Measurements from ENCODE around the gene APOL6. TPM values are rescaled to one million over a fixed set of nuclear protein-coding genes. Genes with fewer than 3 reads are reported as not detected.

APOL6 gene
- total and polyA plus RNA-seq, 2 experiments from 2014 or later = 8.0 to 20.8 TPM

DNA sequence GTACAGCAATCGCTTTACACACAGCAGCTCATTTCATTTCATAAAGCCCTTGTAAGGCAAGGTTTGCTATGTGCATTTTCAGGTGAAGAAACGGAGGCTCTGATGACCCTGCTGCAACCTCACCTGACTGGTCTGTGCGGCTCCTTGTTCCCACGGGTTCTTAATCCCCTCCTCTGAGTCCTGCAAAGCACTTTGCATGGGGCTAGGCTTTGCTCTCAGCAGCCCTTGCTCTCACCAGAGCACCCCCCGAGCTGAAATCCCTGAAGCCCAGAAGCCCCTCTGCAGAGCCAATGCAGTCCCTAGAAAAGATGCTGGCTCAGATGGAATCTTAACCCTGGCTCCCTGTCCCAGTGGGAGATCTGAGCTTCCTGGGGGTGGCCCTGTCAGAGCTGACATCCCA, 11.0 kb upstream of the APOL6 start:
- Histone ChIP-seq H3K4me2 (ENCODE audit: unreplicated experiment) (no peak overlapping the region), H3K27ac (no peak overlapping the region), H3F3A (ENCODE audit: insufficient read depth) (peaks cover 6% of the 10 kb centered on the region; the same call in 1 of the 2 replicates), H2AFZ (no peak overlapping the region), H3K9ac (no peak overlapping the region), H3K36me3 (ENCODE audit: low read depth) (no peaks in the 10 kb centered on the region), H3K4me3 (no peak overlapping the region), H3K9me2 (ENCODE audit: insufficient read depth) (no peaks in the 10 kb centered on the region), H3K79me2 (ENCODE audit: insufficient read depth) (no peaks in the 10 kb centered on the region), H4K20me1 (ENCODE audit: insufficient read depth) (no peaks in the 10 kb centered on the region), H3K9me3 (ENCODE audit: low read depth) (no peaks in the 10 kb centered on the region), H3K4me1 (ENCODE audit: insufficient read depth) (peaks cover 16% of the 10 kb centered on the region), H3K27me3 (replicated peaks; ENCODE audit: insufficient read depth) (no peaks in the 10 kb centered on the region)
- DNase-seq = no peak
- in situ Hi-C loops (cut with MboI) = loop anchor here (10.0 kb wide), 1 partner anchor 278 kb away; no protein-coding TSS in a partner anchor
- WGBS, 2 experiments (ENCODE audit: low coverage in 1 of 2, low lambda C conversion rate in 2 of 2, missing lambda C conversion rate in 2 of 2) = 95 to 98% methylated on average over 5 of the region's 5 CpGs
- TF ChIP-seq EZH2 (IDR thresholded peaks at IDR 0.05; ENCODE audit: insufficient read depth, poor library complexity, severe bottlenecking) (no peak), EZH2phosphoT487 (IDR thresholded peaks at IDR 0.05; ENCODE audit: insufficient read depth, low read depth) (no peak)

DNA sequence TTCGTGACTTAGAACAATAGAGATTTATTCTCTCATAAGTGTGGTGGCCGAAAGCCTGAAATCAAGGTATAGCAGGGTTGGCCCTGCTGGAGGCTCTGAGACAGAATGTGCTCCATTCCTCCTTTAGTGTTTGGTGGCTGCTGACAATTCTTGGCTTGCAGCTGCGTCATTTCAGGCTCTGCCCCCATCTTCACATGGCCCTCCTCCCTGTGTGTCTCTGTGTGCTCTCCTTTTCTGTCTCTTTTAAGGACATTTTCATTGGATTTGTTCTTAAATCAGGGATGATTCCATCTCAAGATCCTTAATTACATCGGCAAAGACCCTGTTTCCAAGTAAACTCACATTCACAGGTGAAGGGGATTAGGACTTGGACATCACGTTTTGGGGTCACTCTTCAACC, 10.2 kb upstream of the APOL6 start:
- Histone ChIP-seq H3K9me2 (ENCODE audit: insufficient read depth) (no peaks in the 10 kb centered on the region), H3K79me2 (ENCODE audit: insufficient read depth) (no peaks in the 10 kb centered on the region), H4K20me1 (ENCODE audit: insufficient read depth) (no peaks in the 10 kb centered on the region), H3F3A (ENCODE audit: insufficient read depth) (peaks cover 6% of the 10 kb centered on the region; the same call in 1 of the 2 replicates), H3K9ac (peak overlapping the region; percentile 88), H3K4me3 (no peak overlapping the region), H3K36me3 (ENCODE audit: low read depth) (no peaks in the 10 kb centered on the region), H3K9me3 (ENCODE audit: low read depth) (no peaks in the 10 kb centered on the region), H2AFZ (peak overlapping the region; percentile 95), H3K27ac (peak overlapping the region; percentile 91), H3K27me3 (replicated peaks; ENCODE audit: insufficient read depth) (no peaks in the 10 kb centered on the region), H3K4me2 (ENCODE audit: unreplicated experiment) (peak overlapping the region; percentile 70), H3K4me1 (ENCODE audit: insufficient read depth) (peaks cover 16% of the 10 kb centered on the region)
- TF ChIP-seq EZH2 (IDR thresholded peaks at IDR 0.05; ENCODE audit: insufficient read depth, poor library complexity, severe bottlenecking) (no peak), EZH2phosphoT487 (IDR thresholded peaks at IDR 0.05; ENCODE audit: insufficient read depth, low read depth) (no peak)
- WGBS, 2 experiments (ENCODE audit: low coverage in 1 of 2, low lambda C conversion rate in 2 of 2, missing lambda C conversion rate in 2 of 2) = 27 to 29% methylated on average over 5 of the region's 5 CpGs
- peak; percentile 66 for DNase-seq
- in situ Hi-C loops (cut with MboI) = loop anchor here (10.0 kb wide), 1 partner anchor 277 kb away; no protein-coding TSS in a partner anchor

DNA sequence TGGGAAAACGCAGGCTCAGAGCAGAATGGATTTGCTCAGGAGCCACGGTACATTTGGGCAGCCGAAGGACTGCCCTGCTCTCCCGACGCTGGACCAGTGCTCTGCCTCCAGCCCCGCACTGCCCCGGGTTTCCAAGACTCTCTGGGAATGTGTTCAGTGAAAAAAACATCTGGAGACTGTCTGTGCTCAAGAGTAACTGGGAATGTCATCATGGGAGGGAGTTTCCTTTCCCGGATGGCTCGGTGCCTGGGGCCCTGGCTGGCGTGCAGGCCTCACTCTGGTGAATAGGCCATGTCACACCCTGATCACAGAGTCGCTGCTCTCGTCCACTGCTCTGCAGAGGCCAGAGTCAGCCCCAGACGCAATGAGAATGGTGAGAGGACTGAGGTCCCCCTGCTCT, 9.8 kb upstream of the APOL6 start:
- H3K27me3 ChIP-seq (replicated peaks; ENCODE audit: insufficient read depth) = no peaks in the 10 kb centered on the region
- H3F3A ChIP-seq (ENCODE audit: insufficient read depth) = peaks cover 6% of the 10 kb centered on the region; the same call in 1 of the 2 replicates
- peak overlapping the region; percentile 70 for H3K4me2 ChIP-seq (ENCODE audit: unreplicated experiment)
- H3K9me3 ChIP-seq (ENCODE audit: low read depth) = no peaks in the 10 kb centered on the region
- 2 to 4% methylated on average over 13 of the region's 13 CpGs for WGBS, 2 experiments (ENCODE audit: low coverage in 1 of 2, low lambda C conversion rate in 2 of 2, missing lambda C conversion rate in 2 of 2)
- DNase-seq = peak; percentile 92
- peak overlapping the region; percentile 88 for H3K9ac ChIP-seq
- H3K36me3 ChIP-seq (ENCODE audit: low read depth) = no peaks in the 10 kb centered on the region
- peak overlapping the region; percentile 91 for H3K27ac ChIP-seq
- H3K79me2 ChIP-seq (ENCODE audit: insufficient read depth) = no peaks in the 10 kb centered on the region
- no peaks in the 10 kb centered on the region for H3K9me2 ChIP-seq (ENCODE audit: insufficient read depth)
- in situ Hi-C loops (cut with MboI) = loop anchor here (10.0 kb wide), 1 partner anchor 276 kb away; no protein-coding TSS in a partner anchor
- TF ChIP-seq EZH2phosphoT487 (IDR thresholded peaks at IDR 0.05; ENCODE audit: insufficient read depth, low read depth) (no peak), EZH2 (IDR thresholded peaks at IDR 0.05; ENCODE audit: insufficient read depth, poor library complexity, severe bottlenecking) (no peak)
- H4K20me1 ChIP-seq (ENCODE audit: insufficient read depth) = no peaks in the 10 kb centered on the region
- peak overlapping the region; percentile 95 for H2AFZ ChIP-seq
- H3K4me1 ChIP-seq (ENCODE audit: insufficient read depth) = peaks cover 16% of the 10 kb centered on the region
- H3K4me3 ChIP-seq = no peak overlapping the region

DNA sequence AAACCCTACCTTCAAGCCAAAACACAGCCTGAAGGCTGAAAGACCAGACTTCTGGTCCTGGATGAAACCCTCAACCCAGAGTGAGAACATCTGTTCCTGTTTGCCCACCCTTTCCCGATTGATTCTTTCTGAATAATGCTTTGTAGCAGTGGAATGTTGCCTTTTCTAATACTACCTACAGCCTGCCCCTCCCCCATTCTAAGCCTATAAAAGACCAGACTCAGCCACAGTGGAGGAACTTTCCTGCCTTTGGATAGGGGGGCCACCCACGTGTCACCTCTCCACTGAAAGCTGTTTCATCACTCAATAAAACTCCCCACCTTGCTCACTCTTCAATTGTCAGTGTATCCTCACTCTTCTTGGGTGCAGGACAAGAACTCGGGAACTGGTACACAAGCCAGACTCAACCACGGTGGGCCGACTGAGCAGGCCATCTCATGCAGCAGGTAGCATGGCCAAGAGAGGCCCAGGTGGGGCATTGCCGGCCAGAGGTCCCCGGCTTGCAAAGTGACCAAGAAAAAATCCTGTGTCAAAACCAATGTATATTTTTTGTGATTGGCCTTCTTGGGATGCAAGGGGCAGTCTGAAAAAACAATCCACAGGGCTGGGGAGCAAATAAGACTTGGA, 6.6 kb upstream of the APOL6 start:
- 62 to 71% methylated on average over 7 of the region's 7 CpGs for WGBS, 2 experiments (ENCODE audit: low coverage in 1 of 2, low lambda C conversion rate in 2 of 2, missing lambda C conversion rate in 2 of 2)
- DNase-seq = no peak
- Histone ChIP-seq H3K9me2 (ENCODE audit: insufficient read depth) (no peaks in the 10 kb centered on the region), H3K27ac (no peak overlapping the region), H4K20me1 (ENCODE audit: insufficient read depth) (no peaks in the 10 kb centered on the region), H3K4me3 (no peak overlapping the region), H3K79me2 (ENCODE audit: insufficient read depth) (no peaks in the 10 kb centered on the region), H3K9ac (no peak overlapping the region), H3K4me2 (ENCODE audit: unreplicated experiment) (no peak overlapping the region), H3K27me3 (replicated peaks; ENCODE audit: insufficient read depth) (no peaks in the 10 kb centered on the region), H3K36me3 (ENCODE audit: low read depth) (no peaks in the 10 kb centered on the region), H3K9me3 (ENCODE audit: low read depth) (no peaks in the 10 kb centered on the region), H3K4me1 (ENCODE audit: insufficient read depth) (peaks cover 16% of the 10 kb centered on the region), H3F3A (ENCODE audit: insufficient read depth) (peaks cover 6% of the 10 kb centered on the region; the same call in 1 of the 2 replicates), H2AFZ (no peak overlapping the region)
- in situ Hi-C loops (cut with MboI) = no loop called here
- TF ChIP-seq EZH2 (IDR thresholded peaks at IDR 0.05; ENCODE audit: insufficient read depth, poor library complexity, severe bottlenecking) = no peak
- TF ChIP-seq EZH2phosphoT487 (IDR thresholded peaks at IDR 0.05; ENCODE audit: insufficient read depth, low read depth) = no peak
